ENCODE data around the gene TMUB2.
"Not testable (repeated sequence)": the region's sequence is repeated elsewhere in the genome, so short reads cannot be mapped to it uniquely, and the experiment has no call there.

TMUB2 gene

DNA sequence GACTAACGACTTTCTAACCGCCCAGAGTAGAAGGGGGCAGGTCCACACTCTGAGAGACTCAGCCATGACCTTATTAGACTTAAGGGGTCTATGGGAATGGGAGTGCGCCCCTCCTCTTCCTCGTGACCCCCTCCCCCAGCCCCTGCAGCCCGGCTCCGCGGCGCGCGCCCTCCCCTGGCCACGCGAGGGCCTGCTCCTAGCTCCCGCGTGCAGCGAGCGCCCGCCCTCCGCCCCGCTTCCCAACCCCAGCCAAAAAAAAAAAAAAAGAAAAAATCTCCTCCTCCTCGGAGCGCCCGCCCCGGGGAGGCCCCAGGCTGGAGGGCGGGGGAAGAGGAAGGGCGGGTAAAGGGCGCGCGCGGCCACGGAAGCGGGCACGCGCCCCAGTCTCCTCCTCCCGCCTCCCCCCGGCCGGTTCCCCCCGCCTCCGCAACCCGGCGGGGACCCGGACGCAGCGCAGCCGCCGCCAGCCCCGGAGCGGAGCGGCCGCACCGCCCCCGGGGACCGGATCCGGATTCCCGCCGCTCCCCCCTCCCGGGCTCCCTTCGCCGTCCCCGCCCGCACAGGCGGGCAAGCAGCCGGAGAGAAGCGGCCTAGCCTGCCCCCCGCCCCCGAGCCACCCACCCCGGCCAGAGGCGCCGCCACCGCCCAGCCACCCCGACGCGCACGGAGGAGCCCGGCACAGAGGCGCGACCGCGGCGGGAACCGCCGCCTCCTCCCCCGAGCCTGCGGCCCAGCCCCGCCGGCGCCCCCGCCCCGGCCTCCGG is 31.8 kb downstream of the TMUB2 start:
- peak in 1 of 2 donors; percentile 79 for DNase-seq (ENCODE audit: extremely low read depth in 1 of 2, low read depth in 1 of 2)

DNA sequence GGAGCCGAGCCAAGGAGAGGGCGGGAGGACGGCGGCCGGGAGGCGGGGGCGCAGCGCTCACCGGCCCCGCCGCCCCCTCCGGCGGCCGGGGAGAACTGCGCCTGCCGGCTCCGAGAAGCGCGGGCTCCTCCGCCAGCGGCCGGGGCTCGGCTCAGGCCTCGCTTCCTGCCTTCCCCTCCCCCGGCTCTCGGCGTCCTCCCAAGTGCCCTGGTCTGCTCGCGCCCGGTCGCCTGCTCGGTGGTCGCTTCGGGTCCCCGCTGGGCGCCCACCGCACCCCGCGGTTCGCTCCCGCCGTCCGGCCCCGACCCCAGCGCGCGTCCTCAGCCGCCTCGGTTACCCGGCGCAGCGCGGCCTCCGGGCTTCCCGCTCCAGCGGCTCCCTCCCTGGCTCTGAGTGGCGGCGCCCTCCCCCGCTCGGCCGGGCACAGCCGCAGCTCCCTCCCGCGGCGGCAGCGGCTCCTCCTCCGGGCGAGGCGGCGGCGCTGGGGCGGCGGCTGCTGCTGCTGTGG is 32.4 kb downstream of the TMUB2 start:
- DNase-seq (ENCODE audit: extremely low read depth in 1 of 2, low read depth in 1 of 2): peak in 1 of 2 donors; percentile 54

DNA sequence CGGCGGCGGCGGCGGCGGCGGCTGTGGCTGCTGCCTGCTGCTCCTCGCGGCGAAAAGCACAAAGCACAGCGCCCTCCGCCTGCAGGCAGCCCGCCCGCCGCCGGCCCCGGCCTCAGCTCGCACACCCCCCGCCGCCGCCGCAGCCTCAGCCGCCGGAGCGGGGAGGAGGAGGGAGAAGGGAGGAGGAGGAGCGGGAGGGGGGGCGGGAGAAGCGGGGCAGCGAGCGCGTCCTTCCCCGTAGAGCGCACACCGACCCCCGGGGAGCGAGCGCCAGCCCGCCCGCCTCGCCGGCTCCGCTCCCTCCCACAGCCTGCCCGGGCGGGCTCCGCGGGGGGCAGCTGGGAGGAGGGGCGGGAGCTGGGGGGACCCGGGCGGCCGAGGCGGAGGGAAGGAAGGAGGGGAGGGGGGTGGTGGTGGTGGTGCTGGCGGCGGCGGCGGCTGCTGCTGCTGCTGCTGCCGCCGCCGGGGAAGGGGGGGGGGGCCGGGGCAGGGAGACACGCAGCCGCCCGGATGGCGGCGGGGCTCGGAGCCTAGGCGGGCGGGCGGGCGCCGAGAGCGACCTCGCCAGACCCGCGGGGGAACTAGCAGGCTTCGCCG is 32.9 kb downstream of the TMUB2 start, which contains the start of gene UBTF:
UBTF (minus strand) TSS at position 60 of the 597 bp plus-strand sequence. CDS start 1,446 bp downstream, outside the sequence.
- peak in 1 of 2 donors; percentile 59 for DNase-seq (ENCODE audit: extremely low read depth in 1 of 2, low read depth in 1 of 2)

DNA sequence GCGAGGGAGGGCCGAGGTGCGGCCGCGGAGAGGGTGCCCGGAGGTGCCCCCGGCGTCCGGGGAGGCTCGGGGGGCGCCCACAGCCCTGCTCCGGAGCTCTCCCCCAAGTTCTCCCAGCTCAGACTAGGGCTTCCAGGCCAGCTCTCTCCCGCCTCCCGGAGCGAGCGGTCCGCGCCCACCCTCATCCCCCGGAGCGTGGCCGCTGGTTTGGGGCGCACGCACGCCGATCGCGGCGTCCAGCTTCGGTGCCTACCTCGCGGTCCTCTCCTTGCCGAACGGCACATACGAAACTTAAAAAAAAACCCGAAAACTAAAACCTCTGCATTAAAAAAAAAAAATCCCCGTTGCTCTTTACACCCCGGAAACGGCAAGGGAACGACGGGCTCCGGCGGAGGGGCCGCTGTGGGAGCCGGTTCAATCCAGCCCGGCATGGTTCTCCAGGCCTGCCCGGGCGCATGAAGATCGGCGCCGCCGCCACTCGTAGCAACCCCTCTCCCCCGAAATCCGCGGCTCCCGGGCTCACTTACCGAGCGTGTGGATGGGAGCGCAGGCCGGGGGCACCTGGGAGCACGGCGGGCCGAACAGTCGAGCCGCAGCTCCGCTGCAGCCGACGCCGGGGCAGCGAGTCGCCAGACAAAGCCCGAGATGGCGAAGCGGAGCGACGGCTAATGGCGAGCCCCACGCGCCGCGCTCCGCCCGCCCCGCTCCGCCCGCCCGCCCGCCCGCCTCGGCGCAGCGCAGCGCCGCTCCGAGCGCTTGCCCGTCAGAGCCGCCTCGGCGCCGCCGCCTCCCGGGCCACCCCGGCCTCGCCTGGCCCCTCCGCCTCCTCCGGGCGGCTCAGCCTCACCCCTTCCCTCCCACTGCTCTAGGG is 33.7 kb downstream of the TMUB2 start:
- DNase-seq (ENCODE audit: extremely low read depth in 1 of 2, low read depth in 1 of 2): no peak

DNA sequence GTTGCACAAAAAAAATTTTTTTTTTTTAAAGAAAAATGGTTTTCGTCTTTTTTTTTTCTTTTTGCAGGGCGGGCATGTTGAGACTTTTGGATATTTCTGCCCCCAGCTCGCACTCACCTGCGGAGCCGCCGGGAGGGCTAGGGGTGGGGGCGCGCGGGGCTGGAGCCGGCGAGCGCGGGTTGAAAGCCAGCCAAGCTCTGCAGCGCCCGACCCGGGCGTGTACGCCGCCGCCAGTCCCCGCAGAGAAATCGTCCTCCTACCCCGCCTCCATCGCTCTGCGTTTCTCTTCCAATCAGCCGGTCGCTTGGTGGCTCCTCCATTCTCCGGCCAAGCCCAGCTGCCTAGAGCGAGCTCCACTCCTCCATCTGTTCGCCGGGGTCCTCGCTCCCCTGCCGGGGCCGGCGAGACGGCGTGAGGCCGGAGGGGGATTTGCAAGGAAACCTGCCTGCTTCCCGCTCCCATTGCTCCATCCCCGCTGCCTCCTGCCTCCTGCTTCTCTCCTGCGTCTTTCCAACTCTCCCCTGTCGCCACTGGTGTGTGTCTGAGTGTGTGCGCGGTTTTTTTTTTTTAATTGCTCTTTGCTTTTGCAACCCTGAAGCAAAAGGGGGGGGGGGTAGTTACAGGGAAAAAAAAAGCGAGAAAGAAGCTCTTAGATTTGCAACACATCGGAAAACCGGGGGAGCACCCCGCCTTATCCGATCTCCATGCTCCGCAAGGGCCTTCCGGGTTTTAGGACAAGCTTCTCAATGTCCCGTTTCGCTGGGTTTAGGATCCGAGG is 34.5 kb downstream of the TMUB2 start:
- DNase-seq (ENCODE audit: extremely low read depth in 1 of 2, low read depth in 1 of 2): peak in 1 of 2 donors; percentile 34

DNA sequence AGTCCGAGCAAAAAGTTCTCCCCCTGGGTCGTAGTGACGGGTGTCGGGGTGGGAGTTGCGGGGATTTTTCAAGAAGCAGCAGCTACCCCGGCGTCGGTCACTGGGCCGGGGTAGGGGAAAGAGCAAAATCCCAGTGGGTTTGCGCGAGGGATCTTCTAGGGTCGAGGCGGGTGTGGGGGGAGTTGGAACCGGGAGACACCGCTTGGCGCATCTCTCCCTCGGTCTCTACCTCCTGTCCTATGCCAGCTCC is 35.0 kb downstream of the TMUB2 start:
- DNase-seq (ENCODE audit: extremely low read depth in 1 of 2, low read depth in 1 of 2): no peak

DNA sequence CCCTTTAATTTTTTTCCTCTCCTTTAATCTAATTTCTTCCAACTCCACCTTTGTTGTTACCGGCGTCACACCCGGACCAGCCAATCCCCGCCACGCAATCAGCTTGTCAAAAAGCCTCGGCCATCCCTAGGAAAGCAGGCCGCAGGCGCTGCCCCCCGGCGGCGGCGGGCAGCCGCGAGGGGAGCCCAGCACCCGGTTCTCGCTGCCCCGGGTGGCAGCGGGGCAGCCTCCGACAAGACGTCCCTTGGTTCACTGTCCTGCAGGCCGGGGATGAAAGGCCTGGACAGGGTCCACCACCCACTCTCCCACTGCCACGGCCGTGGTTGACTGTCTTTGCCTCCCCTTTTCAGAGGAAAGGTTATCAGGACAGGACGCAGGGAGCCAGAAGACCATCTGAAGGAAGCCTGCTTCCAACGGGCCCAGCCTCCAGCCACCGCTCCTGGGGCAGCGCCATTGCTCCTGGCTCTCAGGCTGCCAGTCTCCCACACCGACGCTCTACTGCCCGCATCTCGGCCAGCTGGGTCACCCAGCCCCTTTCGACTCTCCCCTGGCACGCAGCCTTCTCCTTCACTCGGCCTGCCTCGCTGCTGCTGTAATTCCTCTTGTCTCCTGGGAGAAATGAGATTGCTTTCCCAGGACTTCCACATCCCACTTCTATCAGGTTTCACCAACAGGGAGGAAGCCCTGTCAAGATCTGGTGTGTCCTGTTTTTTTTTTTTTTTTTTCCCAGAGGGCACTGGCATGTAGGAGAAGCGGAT is 35.5 kb downstream of the TMUB2 start:
- no peak for DNase-seq (ENCODE audit: extremely low read depth in 1 of 2, low read depth in 1 of 2)

DNA sequence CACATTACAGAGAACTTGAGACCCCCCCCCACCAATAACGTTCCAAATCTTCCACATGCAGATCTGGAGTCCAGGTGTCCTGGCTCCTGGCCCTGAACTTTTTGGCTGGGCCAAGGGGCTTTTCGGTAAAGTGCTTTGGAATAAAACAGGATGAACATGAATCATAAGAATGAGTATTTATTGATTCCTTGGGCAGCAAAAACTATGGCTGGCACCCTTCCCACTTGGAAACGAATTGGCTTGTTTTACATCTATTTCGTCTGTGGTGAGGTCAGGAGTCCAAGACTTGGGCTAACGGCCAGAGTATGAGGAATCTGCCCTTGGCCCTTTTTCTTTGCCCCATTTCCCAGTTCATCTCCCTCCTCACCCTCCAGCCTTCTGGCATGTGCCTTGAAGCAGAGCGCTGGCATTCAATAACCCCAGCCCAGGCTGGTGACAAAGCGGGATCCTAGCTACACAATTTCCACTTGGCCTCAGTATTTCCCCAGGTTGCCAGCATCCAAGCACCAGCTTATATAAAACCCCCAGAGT is 36.8 kb downstream of the TMUB2 start:
- DNase-seq (ENCODE audit: extremely low read depth in 1 of 2, low read depth in 1 of 2): no peak

DNA sequence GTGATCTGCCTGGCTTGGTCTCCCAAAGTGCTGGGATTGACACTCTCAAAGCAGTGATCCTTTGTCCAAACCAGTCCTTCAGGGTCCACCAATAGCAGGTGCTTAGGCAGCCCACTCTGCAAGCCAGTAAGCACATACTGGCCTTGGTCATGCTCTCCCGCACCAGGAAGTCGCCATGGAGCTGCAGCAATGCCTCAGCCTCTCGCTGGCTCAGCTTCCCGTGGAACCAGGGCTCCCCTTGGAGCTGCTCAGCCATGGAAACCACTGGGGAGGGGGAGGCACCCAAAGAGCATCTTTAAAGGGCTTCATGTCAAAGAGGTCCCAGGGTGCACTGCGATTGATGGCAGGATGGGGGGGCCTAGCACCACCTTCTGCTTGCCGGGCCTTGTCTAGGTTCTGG is 42.3 kb downstream of the TMUB2 start:
- no peak for DNase-seq (ENCODE audit: extremely low read depth in 1 of 2, low read depth in 1 of 2)

DNA sequence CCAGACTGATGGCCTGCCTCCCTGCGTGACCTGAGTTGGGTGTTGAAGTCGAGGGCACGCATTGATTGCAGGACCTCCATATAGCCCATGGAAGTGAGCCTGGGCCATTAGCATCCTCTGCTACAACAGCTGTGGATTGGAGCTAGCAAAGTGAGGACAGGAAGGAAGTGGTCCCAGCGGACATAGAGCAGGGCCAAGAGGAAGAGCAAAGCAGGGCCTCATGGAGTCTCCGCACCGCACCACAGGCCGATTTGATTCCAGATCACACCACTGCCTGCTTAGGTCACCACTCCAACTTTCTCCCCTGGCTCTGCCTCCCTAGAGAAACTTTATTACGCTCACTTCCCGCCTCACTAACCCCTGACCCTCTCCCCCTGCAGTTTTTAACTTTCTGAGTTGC is 43.4 kb downstream of the TMUB2 start:
- DNase-seq (ENCODE audit: extremely low read depth in 1 of 2, low read depth in 1 of 2): no peak

DNA sequence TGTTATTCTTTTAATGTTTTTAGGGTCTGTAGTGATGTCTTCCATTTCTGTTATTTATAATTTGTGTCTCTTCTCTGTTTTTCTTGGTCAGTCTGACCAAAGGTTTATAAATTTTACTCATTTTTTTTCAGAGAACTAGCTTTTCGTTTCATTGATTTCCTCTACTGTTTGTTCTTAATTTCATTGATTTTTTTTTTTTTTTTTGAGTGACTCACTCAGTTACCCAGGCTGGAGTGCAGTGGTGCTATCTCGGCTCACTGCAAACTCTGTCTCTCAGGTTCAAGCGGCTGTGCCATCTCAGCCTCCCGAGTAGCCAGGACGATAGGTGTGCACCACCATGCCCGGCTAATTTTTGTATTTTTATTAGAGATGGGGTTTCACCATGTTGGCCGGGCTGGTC is 45.3 kb downstream of the TMUB2 start:
- DNase-seq (ENCODE audit: extremely low read depth in 1 of 2, low read depth in 1 of 2): no peak

DNA sequence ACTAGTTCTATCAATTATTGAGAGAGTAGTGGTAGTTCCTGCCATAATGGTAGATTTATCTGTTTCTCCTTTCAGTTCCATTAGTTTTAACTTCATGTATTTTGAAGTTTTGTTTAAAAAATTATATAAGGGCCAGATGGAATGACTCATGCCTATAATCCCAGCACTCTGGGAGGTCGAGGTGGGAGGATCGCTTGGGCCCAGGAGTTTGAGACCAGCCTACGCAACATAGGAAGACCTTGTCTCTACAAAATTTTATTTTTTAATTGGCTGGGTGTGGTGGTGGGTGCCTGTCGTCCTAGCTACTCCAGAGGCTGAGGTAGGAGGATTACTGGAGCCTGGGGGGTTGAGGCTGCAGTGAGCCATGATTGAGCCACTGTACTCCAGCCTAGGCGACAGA is 46.8 kb downstream of the TMUB2 start:
- no peak for DNase-seq (ENCODE audit: extremely low read depth in 1 of 2, low read depth in 1 of 2)

DNA sequence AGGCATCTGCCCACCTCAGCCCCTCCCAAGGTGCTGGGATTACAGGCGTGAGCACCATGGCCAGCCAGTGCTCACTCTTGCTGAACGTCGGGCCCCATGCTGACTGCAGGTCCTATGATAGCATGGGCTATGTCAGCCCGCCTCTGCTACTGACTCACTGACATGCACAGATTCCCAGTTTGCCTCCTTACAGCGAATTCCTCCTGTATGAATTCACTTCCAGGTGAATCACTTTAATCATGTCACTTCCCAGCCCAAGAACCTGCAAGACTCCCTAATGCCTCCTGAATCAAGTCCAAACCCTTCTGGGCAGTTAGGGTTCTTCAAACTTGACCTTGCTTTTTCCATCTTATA is 48.8 kb downstream of the TMUB2 start:
- DNase-seq (ENCODE audit: extremely low read depth in 1 of 2, low read depth in 1 of 2): no peak

DNA sequence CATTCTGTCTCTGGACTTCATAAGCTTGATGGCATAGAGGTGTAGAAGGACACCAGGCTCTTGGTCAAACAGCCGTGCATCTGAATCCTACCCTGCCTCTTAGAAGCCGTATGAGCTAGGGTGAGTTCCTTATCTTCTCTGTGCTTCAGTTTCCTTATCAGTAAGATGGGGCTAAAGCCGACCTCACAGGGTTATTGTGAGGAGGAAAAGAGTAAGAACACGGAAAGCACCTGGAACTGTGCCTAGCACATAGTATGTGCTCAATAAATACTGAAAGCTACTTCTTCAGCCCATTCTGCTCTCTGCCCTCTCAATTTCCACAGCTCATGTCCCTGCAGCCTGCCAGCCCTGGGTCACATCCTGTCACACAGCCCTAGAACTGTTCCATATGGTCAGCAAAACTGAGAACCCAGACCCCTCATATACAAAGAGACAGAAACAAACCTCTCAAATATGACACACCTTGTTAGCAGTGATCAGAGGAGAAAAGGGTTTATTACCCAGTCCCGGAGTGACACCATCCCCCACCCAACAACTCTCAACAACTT is 49.7 kb downstream of the TMUB2 start:
- DNase-seq (ENCODE audit: extremely low read depth in 1 of 2, low read depth in 1 of 2): no peak

DNA sequence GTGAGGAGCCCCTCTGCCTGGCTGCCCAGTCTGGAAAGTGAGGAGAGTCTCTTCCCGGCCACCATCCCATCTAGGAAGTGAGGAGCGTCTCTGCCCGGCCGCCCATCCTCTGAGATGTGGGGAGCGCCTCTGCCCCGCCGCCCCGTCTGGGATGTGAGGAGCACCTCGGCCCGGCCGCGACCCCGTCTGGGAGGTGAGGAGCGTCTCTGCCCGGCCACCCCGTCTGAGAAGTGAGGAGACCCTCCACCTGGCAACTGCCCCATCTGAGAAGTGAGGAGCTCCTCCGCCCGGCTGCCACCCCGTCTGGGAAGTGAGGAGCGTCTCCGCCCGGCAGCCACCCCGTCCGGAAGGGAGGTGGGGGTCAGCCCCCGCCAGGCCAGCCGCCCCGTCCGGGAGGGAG is 51.1 kb downstream of the TMUB2 start:
- not testable (repeated sequence) for DNase-seq (ENCODE audit: extremely low read depth in 1 of 2, low read depth in 1 of 2)

DNA sequence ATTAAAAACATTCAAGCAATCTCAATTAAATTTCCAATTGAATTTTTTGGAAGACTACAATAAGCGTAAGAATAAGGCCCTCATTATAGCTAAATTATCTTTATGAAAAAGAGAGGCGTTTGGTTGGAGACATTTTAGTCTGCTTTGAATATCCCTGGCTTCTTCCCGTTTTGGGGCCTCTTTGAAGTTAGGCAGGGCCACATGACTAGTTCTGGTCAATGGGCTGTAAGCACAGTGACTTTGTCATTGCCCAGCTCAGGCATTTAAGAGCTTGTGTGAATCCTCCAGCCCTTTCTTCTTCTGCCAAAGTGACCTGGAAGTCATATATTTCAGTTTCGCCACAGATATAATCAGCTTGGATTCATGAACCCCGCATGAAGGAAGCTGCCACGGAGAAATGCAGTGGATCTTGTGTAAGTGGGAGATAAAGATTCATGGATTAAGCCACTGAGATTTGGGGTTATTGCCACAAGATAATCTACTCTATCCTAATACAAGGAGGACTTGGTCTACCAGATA is 54.4 kb downstream of the TMUB2 start:
- DNase-seq (ENCODE audit: extremely low read depth in 1 of 2, low read depth in 1 of 2): no peak

Data from activated CD8-positive, alpha-beta memory T cell treated with anti-CD3 and anti-CD28 coated beads for 1 hour (primary cell).